Thoracic aorta (tissue), 2 donors: Measurements from ENCODE around the gene MRPS18A. TPM values are rescaled to one million over a fixed set of nuclear protein-coding genes. Genes with fewer than 3 reads are reported as not detected.
"Not testable (repeated sequence)": the region's sequence is repeated elsewhere in the genome, so short reads cannot be mapped to it uniquely, and the experiment has no call there.

ENCODE experiments used
- ATAC-seq: fragments of 150-250 bp; one replicate; pipeline ENCODE4 v1.8.0; 2017; ENCODE audit warnings: low read depth; ENCODE audit not compliant: insufficient number of reproducible peaks, low FRiP score
- DNase-seq: peaks from one replicate; pipeline ENCODE4 v3.0.0-alpha.2; 2020; ENCODE audit warnings: low spot score
- H3K27ac ChIP-seq, 2 donors: fragments of 200-600 bp; sonication (generic); 1 replicate in 1 of 2; 2 replicates in 1 of 2; pipeline ENCODE4 v1.5.1; 2016; ENCODE audit warnings: mild to moderate bottlenecking in 2 of 2, moderate library complexity in 2 of 2
- H3K27me3 ChIP-seq: fragments of 200-600 bp; sonication (generic); replicated peaks from 2 replicates; pipeline ENCODE4 v1.6.0; 2016; ENCODE audit warnings: mild to moderate bottlenecking; ENCODE audit not compliant: insufficient read depth
- H3K36me3 ChIP-seq: fragments of 200-600 bp; sonication (generic); one replicate; pipeline ENCODE4 v1.5.1; 2016
- H3K4me1 ChIP-seq, 2 donors: fragments of 200-600 bp; sonication (generic); 1 replicate in 1 of 2; 2 replicates in 1 of 2; pipeline versions ENCODE4 v1.5.1 to v1.6.0; 2016; ENCODE audit warnings: low read depth in 2 of 2, mild to moderate bottlenecking in 1 of 2; ENCODE audit not compliant: control insufficient read depth in 1 of 2
- H3K4me3 ChIP-seq: fragments of 200-600 bp; sonication (generic); 2 replicates; pipeline ENCODE4 v1.5.1; 2016; ENCODE audit warnings: mild to moderate bottlenecking
- H3K9me3 ChIP-seq: fragments of 200-600 bp; sonication (generic); 2 replicates; pipeline ENCODE4 v1.5.1; 2016
- CTCF ChIP-seq: fragments of 200-600 bp; sonication (generic); IDR thresholded peaks from one replicate; pipeline ENCODE4 v1.5.1; 2019; ENCODE audit warnings: antibody characterized with exemption
- total RNA-seq, 2 donors: library from RNA; depleted of rRNA; stranded (reverse); fragments of >200 nt; gene quantifications; one replicate each; pipeline versions ENCODE4 v1.1.0 to v1.2.3, GENCODE V29; 2016

MRPS18A gene
- total RNA-seq, 2 donors from 2014 or later = 21.2 to 39.4 TPM

- DNase-seq (no peak), ATAC-seq (no peak)
- Histone ChIP-seq H3K4me1 (peaks cover 14 to 26% of the 10 kb centered on the region in 2 donors), H3K9me3 (no peaks in the 10 kb centered on the region), H3K4me3 (no peak overlapping the region), H3K36me3 (no peaks in the 10 kb centered on the region), H3K27me3 (no peaks in the 10 kb centered on the region), H3K27ac (no peak overlapping the region)
- no peak for TF ChIP-seq CTCF
These were observed 19.2 kb upstream of the MRPS18A start for GRCh38 chr6:43706788-43707187.

GRCh38 chr6:43705996-43706395 is 18.4 kb upstream of the MRPS18A start:
- Histone ChIP-seq H3K4me3 (no peak overlapping the region), H3K27ac (no peak overlapping the region), H3K27me3 (no peaks in the 10 kb centered on the region), H3K4me1 (peaks cover 14 to 26% of the 10 kb centered on the region in 2 donors), H3K9me3 (no peaks in the 10 kb centered on the region), H3K36me3 (no peaks in the 10 kb centered on the region)
- no peak for DNase-seq
- ATAC-seq = no peak
- TF ChIP-seq CTCF = no peak

GRCh38 chr6:43703512-43704429 is 16.2 kb upstream of the MRPS18A start:
- no peak overlapping the region for H3K4me3 ChIP-seq
- DNase-seq = no peak
- peaks cover 14 to 26% of the 10 kb centered on the region in 2 donors for H3K4me1 ChIP-seq
- H3K9me3 ChIP-seq = no peaks in the 10 kb centered on the region
- H3K27me3 ChIP-seq = no peaks in the 10 kb centered on the region
- TF ChIP-seq CTCF = no peak
- H3K36me3 ChIP-seq = no peaks in the 10 kb centered on the region
- H3K27ac ChIP-seq = peak overlapping the region; percentile 53 to 79
- no peak for ATAC-seq

- ATAC-seq = peak; percentile 77
- no peaks in the 10 kb centered on the region for H3K27me3 ChIP-seq
- peak; percentile 77 for DNase-seq
- H3K4me1 ChIP-seq = peaks cover 14 to 26% of the 10 kb centered on the region in 2 donors
- peak overlapping the region; percentile 27 for H3K4me3 ChIP-seq
- peak overlapping the region; percentile 53 to 79 for H3K27ac ChIP-seq
- TF ChIP-seq CTCF = no peak
- H3K36me3 ChIP-seq = no peaks in the 10 kb centered on the region
- no peaks in the 10 kb centered on the region for H3K9me3 ChIP-seq
These were observed 15.2 kb upstream of the MRPS18A start for GRCh38 chr6:43702534-43703440.

- peak overlapping the region; percentile 27 for H3K4me3 ChIP-seq
- ATAC-seq = no peak
- no peak for TF ChIP-seq CTCF
- peak overlapping the region; percentile 53 to 79 for H3K27ac ChIP-seq
- peaks cover 14 to 26% of the 10 kb centered on the region in 2 donors for H3K4me1 ChIP-seq
- H3K36me3 ChIP-seq = no peaks in the 10 kb centered on the region
- no peaks in the 10 kb centered on the region for H3K9me3 ChIP-seq
- no peak for DNase-seq
- H3K27me3 ChIP-seq = no peaks in the 10 kb centered on the region
These were observed 14.6 kb upstream of the MRPS18A start for GRCh38 chr6:43702171-43702533.

- not testable (repeated sequence) for H3K36me3 ChIP-seq, H3K4me3 ChIP-seq, DNase-seq, H3K27ac ChIP-seq, ATAC-seq, H3K9me3 ChIP-seq, H3K27me3 ChIP-seq
- H3K4me1 ChIP-seq = peaks cover 10 to 19% of the 10 kb centered on the region in 2 donors
These were observed 13.5 kb upstream of the MRPS18A start for GRCh38 chr6:43700939-43701560.
